ENCODE results near the gene ZDHHC12. TPM values are rescaled to one million over a fixed set of nuclear protein-coding genes. Genes with fewer than 3 reads are reported as not detected.
A peak's percentile ranks its signal among the peaks of the same experiment; 100 is the strongest.

ZDHHC12 gene
- 10 to 100 TPM; 37.0 to 70.3 TPM for total RNA-seq

GRCh38 chr9:128723866-128724743 is at the start of gene ZDHHC12:
Gene ZDHHC12, minus strand, starts transcription at chr9:128724127. Its CDS starts 34 bp downstream, at chr9:128724093.
- no peaks in the 10 kb centered on the region for H3K36me3 ChIP-seq
- peaks cover 0 to 18% of the 10 kb centered on the region in 2 donors for H3K4me1 ChIP-seq (ENCODE audit: control insufficient read depth in 1 of 2, low read depth in 2 of 2)
- no peaks in the 10 kb centered on the region for H3K9me3 ChIP-seq
- ATAC-seq (ENCODE audit: insufficient number of reproducible peaks, low FRiP score, low read depth) = peak; percentile 78
- peak; percentile 92 for DNase-seq (ENCODE audit: low spot score)
- H3K27me3 ChIP-seq (replicated peaks; ENCODE audit: insufficient read depth) = no peaks in the 10 kb centered on the region
- peak within 1 kb of the TSS; percentile 70 to 79 for H3K27ac ChIP-seq
- peak within 1 kb of the TSS; percentile 76 for H3K4me3 ChIP-seq
- TF ChIP-seq, protein P1, sequence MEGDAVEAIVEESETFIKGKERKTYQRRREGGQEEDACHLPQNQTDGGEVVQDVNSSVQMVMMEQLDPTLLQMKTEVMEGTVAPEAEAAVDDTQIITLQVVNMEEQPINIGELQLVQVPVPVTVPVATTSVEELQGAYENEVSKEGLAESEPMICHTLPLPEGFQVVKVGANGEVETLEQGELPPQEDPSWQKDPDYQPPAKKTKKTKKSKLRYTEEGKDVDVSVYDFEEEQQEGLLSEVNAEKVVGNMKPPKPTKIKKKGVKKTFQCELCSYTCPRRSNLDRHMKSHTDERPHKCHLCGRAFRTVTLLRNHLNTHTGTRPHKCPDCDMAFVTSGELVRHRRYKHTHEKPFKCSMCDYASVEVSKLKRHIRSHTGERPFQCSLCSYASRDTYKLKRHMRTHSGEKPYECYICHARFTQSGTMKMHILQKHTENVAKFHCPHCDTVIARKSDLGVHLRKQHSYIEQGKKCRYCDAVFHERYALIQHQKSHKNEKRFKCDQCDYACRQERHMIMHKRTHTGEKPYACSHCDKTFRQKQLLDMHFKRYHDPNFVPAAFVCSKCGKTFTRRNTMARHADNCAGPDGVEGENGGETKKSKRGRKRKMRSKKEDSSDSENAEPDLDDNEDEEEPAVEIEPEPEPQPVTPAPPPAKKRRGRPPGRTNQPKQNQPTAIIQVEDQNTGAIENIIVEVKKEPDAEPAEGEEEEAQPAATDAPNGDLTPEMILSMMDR (IDR thresholded peaks at IDR 0.05) = no peak

DNA sequence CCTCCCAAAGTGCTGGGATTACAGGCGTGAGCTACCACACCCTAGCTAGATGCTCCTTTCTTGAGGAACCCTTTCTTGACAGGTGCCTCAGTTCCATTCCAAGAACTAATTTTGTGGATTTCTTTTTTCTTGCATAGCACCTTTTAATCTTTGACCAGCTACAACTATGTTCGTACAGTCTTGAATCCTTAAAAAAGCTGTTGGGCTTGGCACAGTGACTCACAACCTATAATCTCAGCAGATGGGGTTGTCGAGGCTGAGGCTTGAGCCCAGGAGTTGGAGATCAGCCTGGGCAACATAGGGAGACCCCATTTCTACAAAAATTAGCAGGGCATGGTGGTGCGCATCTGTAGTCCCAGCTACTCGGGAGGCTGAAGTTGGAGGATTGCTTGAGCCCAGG is 49.1 kb upstream of the ZDHHC12 start:
- H3K27ac ChIP-seq = no peak overlapping the region

GRCh38 chr9:128771745-128772519 is 48.0 kb upstream of the ZDHHC12 start, which contains the start of gene ZER1:
Gene ZER1, minus strand, starts transcription at chr9:128771927. Its CDS starts 16,362 bp downstream, at chr9:128755565.
- Histone ChIP-seq H3K4me3 (peak within 1 kb of the TSS; percentile 100), H3K36me3 (peaks cover 8% of the 10 kb centered on the region), H3K4me1 (ENCODE audit: control insufficient read depth in 1 of 2, low read depth in 2 of 2) (peaks cover 10 to 32% of the 10 kb centered on the region in 2 donors), H3K27ac (peak within 1 kb of the TSS; percentile 89 to 93), H3K9me3 (no peaks in the 10 kb centered on the region), H3K27me3 (replicated peaks; ENCODE audit: insufficient read depth) (no peaks in the 10 kb centered on the region)
- DNase-seq (ENCODE audit: low spot score) (peak; percentile 74), ATAC-seq (ENCODE audit: insufficient number of reproducible peaks, low FRiP score, low read depth) (peak; percentile 87)
- TF ChIP-seq, protein P1 (IDR thresholded peaks at IDR 0.05) = no peak

More for the DNA sequence above, 49.1 kb upstream of the ZDHHC12 start:
- H3K9me3 ChIP-seq = no peaks in the 10 kb centered on the region
- TF ChIP-seq, protein P1 (IDR thresholded peaks at IDR 0.05) = no peak
- H3K4me3 ChIP-seq = no peak overlapping the region
- H3K36me3 ChIP-seq = no peaks in the 10 kb centered on the region
- ATAC-seq (ENCODE audit: insufficient number of reproducible peaks, low FRiP score, low read depth) (no peak), DNase-seq (ENCODE audit: low spot score) (no peak)
- H3K4me1 ChIP-seq (ENCODE audit: control insufficient read depth in 1 of 2, low read depth in 2 of 2) = peaks cover 10 to 32% of the 10 kb centered on the region in 2 donors
- no peaks in the 10 kb centered on the region for H3K27me3 ChIP-seq (replicated peaks; ENCODE audit: insufficient read depth)

- Histone ChIP-seq H3K27me3 (replicated peaks; ENCODE audit: insufficient read depth) (no peaks in the 10 kb centered on the region), H3K36me3 (peaks cover 8% of the 10 kb centered on the region), H3K4me3 (peak overlapping the region; percentile 100), H3K4me1 (ENCODE audit: control insufficient read depth in 1 of 2, low read depth in 2 of 2) (peaks cover 10 to 32% of the 10 kb centered on the region in 2 donors), H3K27ac (peak overlapping the region; percentile 89 to 93), H3K9me3 (no peaks in the 10 kb centered on the region)
- ATAC-seq (ENCODE audit: insufficient number of reproducible peaks, low FRiP score, low read depth) (peak; percentile 8), DNase-seq (ENCODE audit: low spot score) (no peak)
- TF ChIP-seq, protein P1 (IDR thresholded peaks at IDR 0.05) = no peak
Observed at GRCh38 chr9:128771094-128771721, 47.3 kb upstream of the ZDHHC12 start.

Measured in thoracic aorta (tissue), 2 donors.